GM18505 (cell line): ENCODE measurements around the gene DGKI.
A peak's percentile ranks its signal among the peaks of the same experiment; 100 is the strongest.

Source experiments
- ATAC-seq: cut with Tn5 transposase; IDR thresholded peaks from one replicate; pipeline ENCODE4 v1.9.1; 2021; ENCODE audit not compliant: unreplicated experiment
- POLR2A ChIP-seq: IDR thresholded peaks from 4 replicates; pipeline ENCODE4 v1.6.1; 2011; ENCODE audit warnings: borderline replicate concordance; ENCODE audit not compliant: insufficient read depth, insufficient read length; ENCODE audit errors: extremely low read depth

Gene DGKI

GRCh38 chr7:137619181-137619580, 227.6 kb downstream of the DGKI start:
- no peak for ATAC-seq
- TF ChIP-seq POLR2A: no peak

- ATAC-seq: no peak
- no peak for TF ChIP-seq POLR2A
Measured at GRCh38 chr7:137618748-137619147, 228.0 kb downstream of the DGKI start.

- no peak for TF ChIP-seq POLR2A
- no peak for ATAC-seq
Measured at GRCh38 chr7:137613006-137613525, 233.7 kb downstream of the DGKI start.

- no peak for ATAC-seq
Measured at GRCh38 chr7:137611606-137612005, 235.2 kb downstream of the DGKI start.

GRCh38 chr7:137609500-137609899, 237.3 kb downstream of the DGKI start:
- ATAC-seq: no peak

More at GRCh38 chr7:137611606-137612005, 235.2 kb downstream of the DGKI start:
- no peak for TF ChIP-seq POLR2A

GRCh38 chr7:137606061-137606674, 240.6 kb downstream of the DGKI start:
- no peak for TF ChIP-seq POLR2A
- no peak for ATAC-seq

More at GRCh38 chr7:137609500-137609899, 237.3 kb downstream of the DGKI start:
- no peak for TF ChIP-seq POLR2A

GRCh38 chr7:137603043-137603442, 243.7 kb downstream of the DGKI start:
- no peak for TF ChIP-seq POLR2A
- ATAC-seq: no peak

- TF ChIP-seq POLR2A: no peak
- no peak for ATAC-seq
Measured at GRCh38 chr7:137601642-137602041, 245.1 kb downstream of the DGKI start.

- ATAC-seq: no peak
- no peak for TF ChIP-seq POLR2A
Measured at GRCh38 chr7:137597856-137598255, 248.9 kb downstream of the DGKI start.

GRCh38 chr7:137593115-137593711, 253.6 kb downstream of the DGKI start:
- no peak for ATAC-seq
- TF ChIP-seq POLR2A: no peak

GRCh38 chr7:137592232-137592896, 254.4 kb downstream of the DGKI start:
- no peak for TF ChIP-seq POLR2A
- ATAC-seq: peak; percentile 63

GRCh38 chr7:137591421-137591837, 255.3 kb downstream of the DGKI start:
- no peak for ATAC-seq

GRCh38 chr7:137590756-137591305, 255.9 kb downstream of the DGKI start:
- no peak for ATAC-seq
- TF ChIP-seq POLR2A: no peak

More at GRCh38 chr7:137591421-137591837, 255.3 kb downstream of the DGKI start:
- TF ChIP-seq POLR2A: no peak
